NCI-H2107 (cell line): ENCODE measurements around the gene DOCK7.
"Not testable (repeated sequence)": the region's sequence is repeated elsewhere in the genome, so short reads cannot be mapped to it uniquely, and the experiment has no call there.

Source experiments
- DNase-seq: peaks from one replicate; lab custom pipeline; 2025; lab: John Stamatoyannopoulos, UW

DOCK7 gene

GRCh38 chr1:62687903-62688686 is at the start of gene DOCK7:
TSS of gene DOCK7 (minus strand) at chr1:62688386. CDS start at chr1:62688264, 122 bp downstream.
- DNase-seq = no peak

GRCh38 chr1:62735491-62736171 is 47.4 kb upstream of the DOCK7 start:
- DNase-seq = no peak

DNA sequence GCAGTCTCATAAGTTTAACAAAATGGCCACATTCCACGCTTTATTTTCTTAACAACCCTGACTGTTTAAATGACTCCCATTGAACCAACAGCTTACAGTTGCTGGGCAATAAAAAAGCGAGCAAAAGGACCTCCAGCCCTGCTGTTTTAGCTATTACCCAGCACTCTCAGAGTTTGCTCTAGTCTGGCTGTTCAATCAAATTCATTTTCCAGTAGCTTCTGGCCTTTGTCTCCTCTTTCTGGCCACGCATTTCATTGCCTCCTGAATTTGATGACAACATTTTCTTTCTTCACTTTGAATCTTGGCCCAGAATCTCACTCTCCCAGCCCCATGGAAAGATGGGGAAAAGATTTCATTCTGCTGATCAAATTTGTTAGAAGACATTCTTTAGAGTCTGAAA is 44.1 kb upstream of the DOCK7 start:
- no peak for DNase-seq

DNA sequence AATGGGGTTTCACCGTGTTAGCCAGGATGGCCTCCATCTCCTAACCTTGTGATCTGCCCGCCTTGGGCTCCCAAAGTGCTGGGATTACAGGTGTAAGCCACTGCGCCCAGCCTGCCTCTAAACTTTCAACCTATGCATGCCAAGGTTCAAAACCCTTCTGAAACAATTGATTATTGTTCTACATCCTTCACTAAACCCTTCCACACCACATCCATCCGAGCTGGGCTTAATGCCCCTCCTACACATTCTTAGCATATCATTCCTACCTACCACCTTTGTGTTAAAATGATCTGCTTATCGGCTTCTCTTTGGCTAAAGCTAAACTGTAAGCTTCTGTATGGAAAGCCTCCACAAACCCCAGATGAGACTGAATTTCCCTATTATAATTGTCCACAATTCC is 40.8 kb upstream of the DOCK7 start:
- DNase-seq = no peak

- DNase-seq = no peak
These were observed 39.6 kb upstream of the DOCK7 start for GRCh38 chr1:62727656-62728407.

DNA sequence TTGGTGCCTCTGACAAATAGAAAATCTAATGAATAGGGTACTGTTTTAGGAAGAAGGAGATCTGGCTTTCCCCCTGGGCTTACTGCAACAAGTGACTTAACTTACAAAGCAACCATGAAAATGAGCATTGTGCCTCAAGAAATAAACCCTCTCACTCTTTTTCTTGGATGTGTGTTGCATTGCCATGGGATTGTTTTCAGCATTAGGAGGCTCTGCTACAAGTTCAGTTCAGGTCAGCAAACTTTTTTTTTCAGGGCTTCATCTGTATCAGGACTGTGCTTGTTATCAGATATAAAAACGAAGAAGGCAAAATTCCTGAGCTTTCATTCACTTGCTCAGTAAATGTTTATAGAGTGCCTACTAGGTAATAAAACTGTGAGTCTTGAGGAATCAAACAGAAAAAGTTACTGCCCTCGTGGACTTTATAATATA is 37.8 kb upstream of the DOCK7 start:
- no peak for DNase-seq

DNA sequence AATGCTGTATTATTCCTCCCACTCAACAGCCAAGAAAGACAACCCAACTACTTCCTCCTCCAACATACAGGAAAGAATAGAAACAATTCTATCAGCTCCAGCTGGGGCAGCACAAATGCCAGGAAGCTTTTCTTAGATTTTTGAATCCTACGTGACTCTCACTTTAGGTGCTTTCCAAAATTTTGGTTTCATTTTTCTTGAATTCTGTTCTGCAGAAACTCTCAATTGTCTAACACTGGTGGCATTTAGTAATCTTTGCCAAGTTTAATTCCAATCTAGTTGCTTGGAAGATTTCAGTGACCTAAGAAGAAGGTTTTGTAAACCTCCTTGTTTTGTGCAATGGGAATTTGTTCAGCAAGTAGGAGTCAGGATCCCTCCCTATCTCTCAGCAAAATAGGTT is 37.1 kb upstream of the DOCK7 start:
- no peak for DNase-seq

- DNase-seq = no peak
These were observed 36.2 kb upstream of the DOCK7 start for GRCh38 chr1:62724430-62724829.

- DNase-seq = no peak
These were observed 35.7 kb upstream of the DOCK7 start for GRCh38 chr1:62723883-62724282.

DNA sequence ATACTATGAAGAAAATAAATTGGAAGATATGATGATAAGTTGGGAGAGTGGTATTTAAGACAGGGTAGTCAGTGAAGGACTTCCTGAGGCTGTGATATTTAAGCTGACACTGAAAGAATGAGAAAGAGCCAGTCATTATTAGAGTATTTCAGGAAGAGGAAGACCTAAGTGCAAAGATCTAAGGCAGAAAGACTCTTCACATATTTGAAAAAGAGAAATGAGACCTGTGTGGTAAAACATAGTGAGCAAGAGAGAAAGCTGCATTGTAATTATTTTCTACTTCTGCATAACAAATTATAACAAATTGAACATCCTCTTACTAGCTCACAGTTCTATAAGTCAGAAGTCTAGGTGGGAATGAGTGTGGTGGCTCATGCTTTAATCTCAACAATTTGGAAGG is 34.6 kb upstream of the DOCK7 start:
- no peak for DNase-seq

- DNase-seq = no peak
These were observed 32.9 kb upstream of the DOCK7 start for GRCh38 chr1:62720946-62721554.

DNA sequence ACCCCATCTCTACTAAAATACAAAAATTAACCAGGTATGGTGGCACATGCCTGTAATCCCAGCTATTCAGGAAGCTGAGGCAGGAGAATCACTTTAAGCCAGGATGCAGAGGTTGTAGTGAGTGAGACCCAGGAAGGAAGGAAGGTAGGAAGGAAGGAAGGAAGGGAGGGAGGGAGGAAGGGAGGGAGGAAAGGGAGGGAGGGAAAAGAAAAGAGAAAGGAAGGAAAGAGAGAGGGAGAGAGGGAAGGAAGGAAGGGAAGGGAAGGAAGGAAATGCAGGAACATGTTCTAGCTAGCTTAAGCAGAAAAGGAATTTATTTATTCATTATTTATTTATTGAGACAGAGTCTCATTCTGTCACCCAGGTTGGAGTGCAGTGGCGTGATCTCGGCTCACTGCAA is 30.2 kb upstream of the DOCK7 start:
- not testable (repeated sequence) for DNase-seq

DNA sequence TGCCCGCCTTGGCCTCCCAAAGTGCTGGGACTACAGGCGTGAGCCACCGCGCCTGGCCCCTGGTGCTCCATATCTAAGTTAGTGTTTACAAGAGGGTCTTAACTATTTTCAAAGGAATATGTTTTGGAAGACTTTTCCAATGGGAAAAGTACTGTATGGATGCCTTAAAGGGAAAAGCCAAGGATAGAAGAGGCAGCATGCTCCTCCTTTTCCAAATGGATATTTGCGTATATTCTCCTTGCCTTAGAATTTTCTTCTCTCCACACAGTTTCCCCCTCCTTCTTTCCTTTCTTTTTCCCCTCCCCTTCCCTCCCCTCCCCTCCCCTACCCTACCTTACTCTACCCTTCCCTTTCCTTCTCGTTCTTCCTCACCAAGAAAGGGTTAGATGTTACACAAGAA is 29.3 kb upstream of the DOCK7 start:
- no peak for DNase-seq

DNA sequence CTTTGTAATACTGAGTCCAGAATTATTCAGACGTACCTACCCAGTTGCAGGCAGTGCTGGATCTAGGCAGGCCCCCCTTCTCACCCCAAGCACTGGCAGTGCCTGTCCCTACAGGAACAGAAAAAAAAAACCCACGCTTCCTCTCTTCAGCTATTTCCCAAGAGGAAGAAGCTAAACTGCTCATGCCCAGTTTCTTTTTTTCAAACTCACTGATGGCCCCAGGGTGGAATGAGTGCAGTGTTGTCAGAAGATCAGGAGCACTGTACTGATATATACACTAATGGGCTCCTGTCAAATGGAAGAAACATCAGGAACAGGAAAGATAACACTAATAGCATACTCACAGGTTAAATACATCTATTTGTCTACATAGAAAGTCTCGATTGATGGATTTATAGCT is 28.2 kb upstream of the DOCK7 start:
- DNase-seq = no peak

DNA sequence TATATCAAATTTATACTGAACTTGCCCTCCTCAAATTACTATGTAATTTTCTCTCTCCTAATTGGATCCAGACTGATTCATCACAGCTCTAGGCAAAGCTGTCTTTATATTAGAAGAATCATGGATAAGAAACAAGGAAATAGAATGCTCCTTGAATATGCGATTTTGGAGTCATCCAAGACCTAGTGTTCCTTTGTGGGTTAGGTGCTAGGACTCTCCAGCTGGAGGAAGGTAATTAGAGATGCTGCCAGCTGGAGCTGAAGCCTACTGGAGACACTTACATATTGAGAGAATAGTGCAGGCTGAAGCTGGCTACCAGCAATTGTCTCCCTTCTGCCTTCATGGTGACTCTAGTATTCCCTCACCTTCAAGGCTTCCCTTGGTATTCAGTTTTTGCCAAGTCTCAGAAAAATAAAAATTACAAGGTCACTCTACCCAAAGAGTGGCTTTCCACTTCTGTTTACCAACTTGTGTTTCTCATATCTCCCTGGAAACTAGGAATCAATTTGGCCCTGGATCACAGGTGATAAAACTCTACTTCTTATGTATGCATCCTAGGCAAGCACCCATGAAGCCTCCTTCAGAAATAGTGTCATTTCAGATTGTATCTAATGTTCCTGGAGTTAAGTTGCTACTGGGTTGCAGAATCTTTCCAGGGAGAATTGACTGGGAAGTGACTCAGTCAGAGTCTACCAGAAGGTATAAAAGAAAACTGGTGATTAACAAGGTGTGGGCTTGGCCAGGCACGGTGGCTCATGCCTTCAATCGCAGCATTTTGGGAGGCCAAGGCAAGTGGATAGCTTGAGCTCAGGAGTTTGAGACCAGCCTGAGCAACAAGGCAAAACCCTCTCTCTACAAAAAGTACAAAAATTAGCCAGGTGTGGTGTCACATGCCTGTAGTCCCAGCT is 24.4 kb upstream of the DOCK7 start:
- peak; percentile 23 for DNase-seq

DNA sequence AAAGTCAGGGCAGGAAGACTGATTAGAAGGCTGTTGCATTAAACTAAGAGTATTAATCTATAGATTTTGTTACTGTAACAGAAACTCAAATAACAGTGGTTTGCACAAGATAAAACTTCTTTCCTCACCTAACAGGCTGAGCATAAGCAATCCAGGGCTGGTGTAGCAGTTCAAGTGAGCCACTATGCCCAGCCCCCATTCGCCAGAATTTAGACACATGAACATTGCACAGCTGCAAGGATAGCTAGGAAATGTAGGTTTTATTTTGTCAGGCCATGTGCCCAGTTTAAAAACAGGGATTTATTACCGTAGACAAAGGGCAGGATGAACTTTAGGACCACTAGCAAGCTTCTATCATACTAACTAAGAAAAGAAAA is 19.5 kb upstream of the DOCK7 start:
- no peak for DNase-seq

- DNase-seq = no peak
These were observed 19.0 kb upstream of the DOCK7 start for GRCh38 chr1:62706985-62707743.

DNA sequence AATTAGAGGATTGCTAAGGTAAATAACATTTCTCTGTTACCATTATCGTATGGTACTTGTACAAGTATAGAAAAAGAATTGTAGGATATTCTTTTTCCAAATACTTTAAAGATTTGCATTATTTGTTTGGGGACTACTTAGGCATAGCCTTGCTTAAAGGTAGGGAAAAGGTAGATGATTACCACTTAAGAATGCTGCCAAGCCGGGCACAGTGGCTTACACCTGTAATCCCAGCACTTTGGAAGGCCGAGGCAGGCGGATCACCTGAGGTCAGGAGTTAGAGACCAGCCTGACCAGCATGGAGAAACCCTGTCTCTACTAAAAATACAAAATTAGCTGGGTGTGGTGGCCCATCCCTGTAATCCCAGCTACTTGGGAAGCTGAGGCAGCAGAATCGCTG is 10.0 kb upstream of the DOCK7 start:
- not testable (repeated sequence) for DNase-seq

GRCh38 chr1:62694479-62694878 is 6.3 kb upstream of the DOCK7 start:
- DNase-seq = not testable (repeated sequence)

GRCh38 chr1:62693123-62693522 is 4.9 kb upstream of the DOCK7 start:
- no peak for DNase-seq
